NCI-H2029 treated with DMSO at 0.1 percent for 48 hours (cell line): ENCODE measurements around the gene DIP2C.
A peak's percentile ranks its signal among the peaks of the same experiment; 100 is the strongest.

ENCODE experiments used
- DNase-seq: peaks from one replicate; lab custom pipeline; 2025; lab: John Stamatoyannopoulos, UW

DIP2C gene

DNA sequence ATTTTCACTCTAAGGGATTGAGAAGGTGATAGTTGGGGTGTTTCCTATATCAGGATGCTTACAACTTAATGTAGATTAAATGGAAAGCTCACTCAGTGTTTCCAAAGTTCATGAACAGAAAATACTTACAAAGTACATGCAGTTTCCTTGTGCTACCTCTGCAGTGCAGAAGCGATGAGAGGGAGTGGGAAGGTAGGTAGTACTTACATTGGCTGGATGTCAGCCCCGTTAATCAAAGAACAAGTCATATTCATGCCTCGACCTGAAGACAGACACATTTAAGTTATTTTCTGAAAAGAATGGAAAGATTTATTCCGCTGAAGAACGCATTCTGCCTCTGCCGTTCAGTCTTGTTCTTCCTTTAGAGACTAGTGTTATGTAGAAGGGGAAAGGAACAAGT lies 461.1 kb downstream of the DIP2C start:
- DNase-seq: no peak

DNA sequence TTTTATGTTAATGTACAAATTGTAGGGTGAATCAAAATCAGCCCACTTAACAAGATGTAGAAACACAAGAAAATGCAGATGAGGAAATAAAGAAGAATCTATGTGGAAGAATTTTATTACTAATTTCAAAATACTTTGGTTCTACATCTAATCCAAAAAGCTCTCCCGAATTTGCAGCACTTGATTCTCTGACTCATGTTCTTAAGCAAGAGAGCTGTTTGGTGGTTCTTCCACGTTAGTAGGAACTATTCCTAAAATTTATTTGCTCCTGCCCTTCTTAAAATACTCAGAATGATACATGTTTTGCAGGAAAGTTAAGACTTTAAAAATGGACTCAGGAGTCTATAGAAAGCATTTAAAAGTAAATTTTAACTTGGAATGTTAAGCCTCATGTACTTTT lies 462.5 kb downstream of the DIP2C start:
- no peak for DNase-seq

DNA sequence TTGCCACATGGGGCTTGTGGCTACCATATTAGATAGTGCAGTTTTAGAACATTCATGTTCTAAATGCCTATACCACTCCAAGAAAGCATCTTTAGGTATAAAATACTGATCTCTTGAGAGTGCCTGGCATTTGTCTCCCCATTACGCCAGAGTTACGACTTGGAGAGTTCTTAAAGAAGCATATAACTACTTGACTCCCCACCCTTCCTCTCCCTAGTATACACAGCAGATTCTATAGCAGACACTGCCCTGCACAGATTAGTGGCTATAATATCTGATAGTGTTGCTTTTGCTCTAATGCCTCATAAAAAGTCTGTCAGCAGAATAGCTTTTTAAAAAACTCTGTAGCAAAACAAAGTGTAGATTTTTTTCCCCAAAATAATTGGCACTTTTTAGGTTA lies 463.4 kb downstream of the DIP2C start:
- DNase-seq: no peak

DNA sequence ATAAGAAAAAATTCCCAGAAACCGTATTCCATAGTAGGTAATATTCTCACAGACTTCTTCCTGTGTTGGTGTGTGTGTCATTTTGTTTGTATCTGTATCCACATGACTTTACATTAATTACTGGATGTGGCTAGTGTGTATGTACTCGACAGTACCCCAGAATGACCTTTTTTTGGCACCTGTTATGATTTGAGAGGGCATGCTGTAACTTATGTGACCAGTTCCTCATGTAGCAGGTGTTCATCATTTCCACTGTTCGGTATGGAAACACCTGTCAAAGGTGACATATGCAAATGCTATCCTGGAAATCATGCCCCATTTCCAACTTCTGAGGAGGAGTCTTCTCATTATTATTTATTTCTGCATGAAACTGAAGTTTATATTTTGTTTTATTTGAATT lies 464.9 kb downstream of the DIP2C start:
- peak; percentile 2 for DNase-seq
